ENCODE data around the gene ZNF317.

- no peak for TF ChIP-seq POLR2A (IDR thresholded peaks at IDR 0.05)
- TF ChIP-seq CTCF (IDR thresholded peaks at IDR 0.05): no peak
These were observed 10.5 kb downstream of the ZNF317 start for GRCh38 chr19:9150650-9151049.
